ENCODE data around the gene AQP12B.
"Not testable (repeated sequence)": the region's sequence is repeated elsewhere in the genome, so short reads cannot be mapped to it uniquely, and the experiment has no call there.

The AQP12B gene

GRCh38 chr2:240691075-240691427 lies 8.4 kb upstream of the AQP12B start:
- H2AFZ ChIP-seq; H3K9me3 ChIP-seq (ENCODE audit: control insufficient read depth, low read length); H3K9ac ChIP-seq; H3K27ac ChIP-seq; H3K79me2 ChIP-seq; H3K36me3 ChIP-seq (ENCODE audit: control insufficient read depth, insufficient read depth, low read length); H3K4me2 ChIP-seq (ENCODE audit: low read length); H3K27me3 ChIP-seq (ENCODE audit: control insufficient read depth, insufficient read depth, low read length); H3K4me3 ChIP-seq (ENCODE audit: low read depth, low read length); H3K4me1 ChIP-seq: not testable (repeated sequence)

- H3K36me3 ChIP-seq (ENCODE audit: control insufficient read depth, insufficient read depth, low read length); H3K27me3 ChIP-seq (ENCODE audit: control insufficient read depth, insufficient read depth, low read length); H3K9me3 ChIP-seq (ENCODE audit: control insufficient read depth, low read length); H3K79me2 ChIP-seq; H3K9ac ChIP-seq; H3K27ac ChIP-seq; H3K4me1 ChIP-seq; H3K4me2 ChIP-seq (ENCODE audit: low read length); H3K4me3 ChIP-seq (ENCODE audit: low read depth, low read length); H2AFZ ChIP-seq: not testable (repeated sequence)
Measured at GRCh38 chr2:240690421-240691074, 7.9 kb upstream of the AQP12B start.

- H3K9me3 ChIP-seq (ENCODE audit: control insufficient read depth, low read length): no peaks in the 10 kb centered on the region
- no peak overlapping the region for H3K4me3 ChIP-seq (ENCODE audit: low read depth, low read length)
- no peaks in the 10 kb centered on the region for H3K79me2 ChIP-seq
- no peaks in the 10 kb centered on the region for H3K36me3 ChIP-seq (ENCODE audit: control insufficient read depth, insufficient read depth, low read length)
- H3K27ac ChIP-seq: no peak overlapping the region
- H2AFZ ChIP-seq: no peak overlapping the region
- peaks cover 7% of the 10 kb centered on the region for H3K4me1 ChIP-seq
- H3K4me2 ChIP-seq (ENCODE audit: low read length): no peak overlapping the region
- no peaks in the 10 kb centered on the region for H3K27me3 ChIP-seq (ENCODE audit: control insufficient read depth, insufficient read depth, low read length)
- no peak overlapping the region for H3K9ac ChIP-seq
- TF ChIP-seq CTCF (IDR thresholded peaks at IDR 0.05): no peak
Measured at GRCh38 chr2:240689975-240690374, 7.3 kb upstream of the AQP12B start.

GRCh38 chr2:240688553-240688919 lies 5.9 kb upstream of the AQP12B start:
- H3K27me3 ChIP-seq (ENCODE audit: control insufficient read depth, insufficient read depth, low read length): no peaks in the 10 kb centered on the region
- H3K9ac ChIP-seq: no peak overlapping the region
- H2AFZ ChIP-seq: no peak overlapping the region
- no peaks in the 10 kb centered on the region for H3K36me3 ChIP-seq (ENCODE audit: control insufficient read depth, insufficient read depth, low read length)
- no peaks in the 10 kb centered on the region for H3K9me3 ChIP-seq (ENCODE audit: control insufficient read depth, low read length)
- H3K4me1 ChIP-seq: peaks cover 7% of the 10 kb centered on the region
- no peak overlapping the region for H3K27ac ChIP-seq
- H3K4me2 ChIP-seq (ENCODE audit: low read length): no peak overlapping the region
- no peaks in the 10 kb centered on the region for H3K79me2 ChIP-seq
- no peak overlapping the region for H3K4me3 ChIP-seq (ENCODE audit: low read depth, low read length)
- no peak for TF ChIP-seq CTCF (IDR thresholded peaks at IDR 0.05)

- TF ChIP-seq CTCF (IDR thresholded peaks at IDR 0.05): no peak
- peaks cover 7% of the 10 kb centered on the region for H3K4me1 ChIP-seq
- H3K27ac ChIP-seq: no peak overlapping the region
- no peak overlapping the region for H3K4me3 ChIP-seq (ENCODE audit: low read depth, low read length)
- H3K79me2 ChIP-seq: no peaks in the 10 kb centered on the region
- H3K9me3 ChIP-seq (ENCODE audit: control insufficient read depth, low read length): no peaks in the 10 kb centered on the region
- no peak overlapping the region for H3K9ac ChIP-seq
- no peaks in the 10 kb centered on the region for H3K27me3 ChIP-seq (ENCODE audit: control insufficient read depth, insufficient read depth, low read length)
- H3K4me2 ChIP-seq (ENCODE audit: low read length): no peak overlapping the region
- H3K36me3 ChIP-seq (ENCODE audit: control insufficient read depth, insufficient read depth, low read length): no peaks in the 10 kb centered on the region
- no peak overlapping the region for H2AFZ ChIP-seq
Measured at GRCh38 chr2:240687741-240688552, 5.3 kb upstream of the AQP12B start.

All from parathyroid adenoma (tissue), 2 donors.